ENCODE data around the gene GDF7. TPM values are rescaled to one million over a fixed set of nuclear protein-coding genes. Genes with fewer than 3 reads are reported as not detected.

The GDF7 gene
- total RNA-seq, 1 donor from 2014 or later, result 0.16 TPM

GRCh38 chr2:20662308-20662937 lies 4.5 kb upstream of the GDF7 start:
- DNase-seq, result no peak

GRCh38 chr2:20663196-20664070 lies 3.5 kb upstream of the GDF7 start:
- DNase-seq, result no peak

- no peak for DNase-seq
Observed at GRCh38 chr2:20664071-20664390, 2.9 kb upstream of the GDF7 start.

GRCh38 chr2:20664431-20665242 lies 2.3 kb upstream of the GDF7 start:
- DNase-seq, result no peak

GRCh38 chr2:20665243-20666004 lies 1.5 kb upstream of the GDF7 start:
- DNase-seq, result no peak

- DNase-seq, result no peak
Observed at GRCh38 chr2:20666005-20666303, 990 bp upstream of the GDF7 start.

GRCh38 chr2:20667151-20667530 lies 197 bp downstream of the GDF7 start:
- no peak for DNase-seq

- DNase-seq, result no peak
Observed at GRCh38 chr2:20667531-20668401, 822 bp downstream of the GDF7 start.

- no peak for DNase-seq
Observed at GRCh38 chr2:20668451-20668850, 1.5 kb downstream of the GDF7 start.

GRCh38 chr2:20668871-20669475 lies 2.0 kb downstream of the GDF7 start:
- DNase-seq, result no peak

GRCh38 chr2:20669562-20670314 lies 2.8 kb downstream of the GDF7 start:
- no peak for DNase-seq

GRCh38 chr2:20670315-20671035 lies 3.5 kb downstream of the GDF7 start:
- no peak for DNase-seq

- DNase-seq, result no peak
Observed at GRCh38 chr2:20671036-20671735, 4.2 kb downstream of the GDF7 start.

- no peak for DNase-seq
Observed at GRCh38 chr2:20671736-20672080, 4.8 kb downstream of the GDF7 start.

GRCh38 chr2:20672201-20672951 lies 5.4 kb downstream of the GDF7 start:
- no peak for DNase-seq

- no peak for DNase-seq
Observed at GRCh38 chr2:20673686-20674308, 6.9 kb downstream of the GDF7 start.

GRCh38 chr2:20674309-20674965 lies 7.5 kb downstream of the GDF7 start:
- no peak for DNase-seq
